Type B pancreatic cell (in vitro differentiated cells): ENCODE data around the gene KLRF1. TPM values are rescaled to one million over a fixed set of nuclear protein-coding genes. Genes with fewer than 3 reads are reported as not detected.

ENCODE experiments used
- DNase-seq: peaks from one replicate; pipeline ENCODE4 v3.0.0; 2021; ENCODE audit warnings: mixed read lengths; ENCODE audit not compliant: unreplicated experiment; ENCODE audit errors: extremely low spot score
- H3K27ac Mint-ChIP-seq: 2 replicates; pipeline ENCODE4 v1.8.0; 2021; ENCODE audit warnings: mild to moderate bottlenecking, mixed read lengths
- H3K27me3 Mint-ChIP-seq: 2 replicates; pipeline ENCODE4 v1.8.0; 2021; ENCODE audit warnings: mixed read lengths
- H3K36me3 Mint-ChIP-seq: 2 replicates; pipeline ENCODE4 v1.8.0; 2021; ENCODE audit warnings: mixed read lengths
- H3K4me1 Mint-ChIP-seq: one replicate; pipeline ENCODE4 v1.8.0; 2021; ENCODE audit warnings: mixed read lengths; ENCODE audit not compliant: unreplicated experiment
- H3K4me3 Mint-ChIP-seq: 2 replicates; pipeline ENCODE4 v1.8.0; 2021; ENCODE audit warnings: mild to moderate bottlenecking, mixed read lengths
- H3K9me3 Mint-ChIP-seq: 2 replicates; pipeline ENCODE4 v1.8.0; 2021; ENCODE audit warnings: mixed read lengths
- total RNA-seq: library from RNA; stranded (reverse); gene quantifications from 2 replicates; pipeline ENCODE4 v1.2.1, GENCODE V29; 2021; ENCODE audit warnings: low replicate concordance
- TF ChIP-seq, protein P1 (sequence below): fragments of 200-600 bp; sonication (generic); conservative IDR thresholded peaks from 2 replicates; pipeline ENCODE4 v1.5.0; 2021; ENCODE audit warnings: antibody characterized with exemption, mild to moderate bottlenecking

The KLRF1 gene
- total RNA-seq, 1 donor from 2014 or later: not detected

DNA sequence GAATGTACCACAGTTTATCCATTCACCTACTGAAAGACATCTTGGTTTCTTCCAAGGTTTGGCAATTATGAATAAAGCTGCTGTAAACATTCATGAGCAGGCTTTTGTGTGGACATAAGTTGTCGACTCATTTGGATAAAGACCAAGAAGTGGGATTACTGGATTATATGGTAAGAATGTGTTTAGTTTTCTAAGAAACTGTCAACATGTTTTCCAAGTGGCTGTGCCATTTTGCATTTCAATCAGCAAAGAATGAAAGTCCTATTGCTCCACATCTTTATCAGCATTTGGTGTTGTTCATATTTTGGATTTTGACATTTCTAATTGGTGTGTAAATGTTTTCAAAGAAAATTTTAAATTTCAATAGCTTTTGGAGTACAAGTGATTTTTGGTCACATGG is 27.3 kb upstream of the KLRF1 start:
- no peak overlapping the region for H3K27ac Mint-ChIP-seq
- H3K9me3 Mint-ChIP-seq: no peaks in the 10 kb centered on the region
- TF ChIP-seq, protein P1, sequence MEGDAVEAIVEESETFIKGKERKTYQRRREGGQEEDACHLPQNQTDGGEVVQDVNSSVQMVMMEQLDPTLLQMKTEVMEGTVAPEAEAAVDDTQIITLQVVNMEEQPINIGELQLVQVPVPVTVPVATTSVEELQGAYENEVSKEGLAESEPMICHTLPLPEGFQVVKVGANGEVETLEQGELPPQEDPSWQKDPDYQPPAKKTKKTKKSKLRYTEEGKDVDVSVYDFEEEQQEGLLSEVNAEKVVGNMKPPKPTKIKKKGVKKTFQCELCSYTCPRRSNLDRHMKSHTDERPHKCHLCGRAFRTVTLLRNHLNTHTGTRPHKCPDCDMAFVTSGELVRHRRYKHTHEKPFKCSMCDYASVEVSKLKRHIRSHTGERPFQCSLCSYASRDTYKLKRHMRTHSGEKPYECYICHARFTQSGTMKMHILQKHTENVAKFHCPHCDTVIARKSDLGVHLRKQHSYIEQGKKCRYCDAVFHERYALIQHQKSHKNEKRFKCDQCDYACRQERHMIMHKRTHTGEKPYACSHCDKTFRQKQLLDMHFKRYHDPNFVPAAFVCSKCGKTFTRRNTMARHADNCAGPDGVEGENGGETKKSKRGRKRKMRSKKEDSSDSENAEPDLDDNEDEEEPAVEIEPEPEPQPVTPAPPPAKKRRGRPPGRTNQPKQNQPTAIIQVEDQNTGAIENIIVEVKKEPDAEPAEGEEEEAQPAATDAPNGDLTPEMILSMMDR: no peak
- H3K27me3 Mint-ChIP-seq: no peaks in the 10 kb centered on the region
- H3K4me1 Mint-ChIP-seq: no peaks in the 10 kb centered on the region
- no peak for DNase-seq
- H3K36me3 Mint-ChIP-seq: peaks cover 3% of the 10 kb centered on the region
- H3K4me3 Mint-ChIP-seq: no peak overlapping the region

DNA sequence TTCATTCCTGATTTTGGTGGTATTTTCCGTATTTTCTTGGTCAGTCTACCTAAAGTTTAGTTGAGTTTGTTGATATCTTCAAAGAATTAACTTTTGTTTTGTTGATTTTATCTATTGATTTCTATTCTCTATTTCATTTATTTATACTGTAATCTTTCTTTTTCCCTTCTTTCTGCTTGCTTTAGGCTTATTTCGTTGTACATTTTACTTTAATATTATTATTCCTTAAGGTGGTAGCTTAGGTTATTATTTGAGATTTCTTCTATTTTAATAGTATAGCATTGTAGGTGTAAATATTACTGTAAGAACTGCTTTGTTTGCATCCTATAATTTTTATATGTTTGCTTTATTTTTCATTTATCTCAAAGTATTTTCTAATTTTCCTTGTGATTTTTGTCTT is 21.4 kb upstream of the KLRF1 start:
- no peaks in the 10 kb centered on the region for H3K27me3 Mint-ChIP-seq
- no peaks in the 10 kb centered on the region for H3K9me3 Mint-ChIP-seq
- TF ChIP-seq, protein P1: no peak
- no peaks in the 10 kb centered on the region for H3K36me3 Mint-ChIP-seq
- no peak overlapping the region for H3K27ac Mint-ChIP-seq
- DNase-seq: no peak
- H3K4me1 Mint-ChIP-seq: peaks cover 3% of the 10 kb centered on the region
- no peak overlapping the region for H3K4me3 Mint-ChIP-seq

DNA sequence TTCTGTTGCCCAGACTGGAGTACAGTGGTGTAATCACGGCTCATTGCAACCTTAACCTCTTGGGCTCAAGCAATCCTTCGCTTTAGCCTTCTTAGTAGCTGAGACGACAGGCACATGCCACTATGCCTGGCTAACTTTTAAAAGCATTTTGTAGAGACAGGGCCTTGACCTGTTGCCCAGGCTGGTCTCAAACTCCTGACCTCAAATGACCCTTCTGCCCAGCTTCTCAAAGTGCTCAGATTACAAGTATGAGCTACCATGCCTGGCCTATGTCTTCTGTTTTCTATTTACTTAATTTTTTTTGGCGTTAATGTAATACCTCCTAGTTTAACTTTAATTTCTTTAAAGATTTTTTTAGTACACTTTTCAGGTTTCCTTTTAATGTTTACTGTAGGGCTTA is 20.6 kb upstream of the KLRF1 start:
- H3K36me3 Mint-ChIP-seq: peaks cover 6% of the 10 kb centered on the region
- H3K27ac Mint-ChIP-seq: no peak overlapping the region
- peaks cover 6% of the 10 kb centered on the region for H3K27me3 Mint-ChIP-seq
- H3K9me3 Mint-ChIP-seq: no peaks in the 10 kb centered on the region
- peaks cover 3% of the 10 kb centered on the region for H3K4me1 Mint-ChIP-seq
- TF ChIP-seq, protein P1: no peak
- H3K4me3 Mint-ChIP-seq: no peak overlapping the region
- no peak for DNase-seq

DNA sequence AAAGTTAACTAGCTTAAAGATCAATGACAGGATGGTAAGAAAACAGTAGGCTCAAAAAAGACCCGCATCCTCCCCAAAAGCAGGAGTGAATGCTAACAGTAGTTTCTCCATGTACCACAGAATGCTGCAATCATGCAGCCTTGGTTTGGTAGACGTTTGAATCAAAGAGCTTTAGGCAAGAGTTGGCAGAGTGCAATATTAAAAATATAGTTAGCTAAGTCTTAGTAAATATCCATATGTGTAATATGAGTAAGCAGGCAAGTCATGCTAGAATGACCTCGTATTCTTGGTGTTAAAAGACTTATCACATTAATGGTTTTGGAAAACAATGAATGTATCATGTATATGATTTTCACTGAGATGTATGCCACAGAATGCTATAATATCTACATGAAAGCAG is 18.8 kb upstream of the KLRF1 start:
- Mint-ChIP-seq H3K9me3 (no peaks in the 10 kb centered on the region), H3K27ac (no peak overlapping the region), H3K36me3 (peaks cover 6% of the 10 kb centered on the region), H3K4me3 (no peak overlapping the region), H3K27me3 (peaks cover 8% of the 10 kb centered on the region), H3K4me1 (peaks cover 3% of the 10 kb centered on the region)
- TF ChIP-seq, protein P1: no peak
- no peak for DNase-seq

DNA sequence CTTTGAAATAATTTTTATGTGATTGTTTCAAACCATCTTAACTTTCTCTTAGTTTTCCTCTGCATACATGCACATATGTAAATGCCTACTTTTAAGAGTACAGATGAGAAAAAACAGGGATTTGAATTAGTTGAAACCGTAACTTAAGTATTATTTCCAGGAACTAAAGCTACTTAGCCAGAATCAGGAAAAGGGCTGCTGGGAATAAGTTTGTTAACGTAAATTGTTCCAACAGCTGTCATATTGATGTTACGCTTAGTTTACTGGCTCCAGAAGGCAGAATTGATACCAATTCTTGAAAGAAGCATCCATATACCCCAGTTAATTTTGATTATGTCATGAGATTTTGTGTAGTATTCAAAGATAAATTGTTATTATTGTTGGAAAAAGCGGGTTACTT is 17.9 kb upstream of the KLRF1 start:
- peaks cover 6% of the 10 kb centered on the region for H3K36me3 Mint-ChIP-seq
- H3K27me3 Mint-ChIP-seq: peaks cover 13% of the 10 kb centered on the region
- no peak overlapping the region for H3K4me3 Mint-ChIP-seq
- H3K9me3 Mint-ChIP-seq: no peaks in the 10 kb centered on the region
- H3K4me1 Mint-ChIP-seq: peaks cover 3% of the 10 kb centered on the region
- no peak overlapping the region for H3K27ac Mint-ChIP-seq
- DNase-seq: no peak
- TF ChIP-seq, protein P1: no peak

DNA sequence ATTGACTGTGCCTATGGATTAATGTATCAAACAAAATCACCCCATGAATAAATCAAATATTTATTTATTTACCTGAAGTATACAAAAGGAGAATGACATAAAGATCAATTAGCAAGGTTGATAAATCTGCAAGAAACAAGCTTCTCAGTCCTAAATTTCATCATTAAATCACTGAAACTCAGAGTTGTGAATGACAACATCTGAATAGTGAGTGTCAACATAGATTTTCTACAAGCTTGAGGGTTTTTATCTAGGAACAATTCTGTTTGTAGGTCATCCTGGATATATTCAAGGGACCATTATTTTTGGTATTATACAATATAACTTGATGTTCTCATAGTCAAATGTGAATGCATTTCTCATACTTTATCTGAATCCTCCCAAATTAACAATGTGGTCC is 17.4 kb upstream of the KLRF1 start:
- H3K4me1 Mint-ChIP-seq: peaks cover 3% of the 10 kb centered on the region
- H3K4me3 Mint-ChIP-seq: no peak overlapping the region
- TF ChIP-seq, protein P1: no peak
- H3K36me3 Mint-ChIP-seq: peaks cover 6% of the 10 kb centered on the region
- H3K27ac Mint-ChIP-seq: no peak overlapping the region
- H3K9me3 Mint-ChIP-seq: no peaks in the 10 kb centered on the region
- H3K27me3 Mint-ChIP-seq: peaks cover 13% of the 10 kb centered on the region
- DNase-seq: no peak
